Measurements from ENCODE around the gene PKNOX2. TPM values are rescaled to one million over a fixed set of nuclear protein-coding genes. Genes with fewer than 3 reads are reported as not detected.

PKNOX2 gene
- total RNA-seq, 5 donors from 2014 or later (not counting 1 experiment from before 2014, with no cell fraction given) = 0.55 TPM; not detected in 4

DNA sequence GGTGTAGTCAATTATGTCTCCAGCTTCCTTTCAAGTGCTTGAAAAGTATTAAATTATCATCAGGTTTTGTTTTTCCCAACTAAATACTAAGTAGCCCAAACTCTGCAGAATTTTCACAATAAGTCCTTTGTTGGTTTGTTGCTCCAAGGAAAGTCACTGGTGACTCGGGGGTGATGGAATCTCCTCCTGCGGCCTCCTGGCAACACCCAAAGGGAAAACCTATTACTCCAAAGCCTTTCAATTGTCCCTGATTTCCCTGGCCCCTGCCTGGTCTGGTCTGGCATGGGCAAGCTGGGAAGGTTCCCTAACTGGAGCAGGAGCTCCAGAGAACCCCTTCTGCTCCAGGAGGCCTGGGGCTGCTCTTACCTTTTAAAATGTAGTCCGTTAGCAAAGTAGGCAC lies 283.6 kb downstream of the PKNOX2 start:
- POLR2A ChIA-PET = no interaction called here
- Mint-ChIP-seq H3K9me3 (no peaks in the 10 kb centered on the region), H3K4me3 (no peak overlapping the region)

DNA sequence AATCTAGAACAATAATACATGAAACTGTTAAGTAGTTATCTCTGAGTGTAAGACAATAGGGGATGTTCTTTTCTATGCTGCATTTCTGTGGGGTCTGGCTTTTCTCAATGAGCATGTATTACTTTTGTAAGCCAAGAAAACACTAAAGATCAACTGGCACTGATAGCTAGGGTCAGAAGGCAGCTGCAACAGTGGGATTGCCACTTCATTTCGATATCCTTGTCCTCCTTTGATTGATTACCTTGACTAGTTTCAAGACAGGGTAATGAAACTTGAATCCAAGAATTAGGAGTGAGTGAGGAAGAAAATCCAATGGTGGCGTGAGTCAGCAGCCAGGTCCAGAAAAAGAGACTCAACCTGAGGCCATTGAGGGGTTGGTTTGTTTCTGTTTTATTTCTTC lies 285.0 kb downstream of the PKNOX2 start:
- Histone ChIP-seq H3K27me3 (replicated peaks in 1 of 2; ENCODE audit: control insufficient read depth in 2 of 2, extremely low read depth in 1 of 2, insufficient read depth in 2 of 2, low read length in 1 of 2) (peaks cover under 1 to 8% of the 10 kb centered on the region in 2 experiments), H3K4me3 (ENCODE audit: control insufficient read depth in 1 of 2, extremely low read depth in 1 of 2, low read length in 1 of 2) (no peak overlapping the region), H3K27ac (ENCODE audit: low read length) (no peak overlapping the region), H3K36me3 (ENCODE audit: control insufficient read depth in 2 of 2, extremely low read depth in 1 of 2, insufficient read depth in 1 of 2, low read length in 1 of 2) (no peaks in the 10 kb centered on the region), H3K4me1 (ENCODE audit: control insufficient read depth in 1 of 2, extremely low read depth in 1 of 2, insufficient read depth in 2 of 2, low read length in 2 of 2) (no peaks in the 10 kb centered on the region), H3K9me3 (no peaks in the 10 kb centered on the region)
- ATAC-seq (replicated peaks in 1 of 4) (no peak), DNase-seq (no peak)
- no peaks in the 10 kb centered on the region for H3K9me3 Mint-ChIP-seq
- H3K4me1 Mint-ChIP-seq = peaks cover 0 to 14% (median 8%) of the 10 kb centered on the region in 3 donors
- no peak overlapping the region for H3K27ac Mint-ChIP-seq
- no peaks in the 10 kb centered on the region for H3K36me3 Mint-ChIP-seq
- CTCF ChIA-PET = interaction anchor here (0.6 kb wide), 3 partner anchors 11 to 1913 kb away, joined by 3 to 6 read pairs (median 6); partner anchors contain the start of gene FEZ1 (in 1 of the 2)
- POLR2A ChIA-PET = interaction anchor here in 1 of 2 donors (0.7 kb wide), 1 partner anchor 35 kb away, joined by 6 read pairs; no protein-coding TSS in a partner anchor
- peaks cover 4 to 5% of the 10 kb centered on the region in 2 donors for H3K27me3 Mint-ChIP-seq
- WGBS (ENCODE audit: insufficient coverage) = 93% methylated on average over 2 of the region's 2 CpGs
- H3K4me3 Mint-ChIP-seq = no peak overlapping the region

More for the DNA sequence above, 283.6 kb downstream of the PKNOX2 start:
- Mint-ChIP-seq H3K27me3 (peaks cover 9 to 12% of the 10 kb centered on the region in 2 donors), H3K27ac (no peak overlapping the region), H3K36me3 (no peaks in the 10 kb centered on the region), H3K4me1 (peaks cover 0 to 14% (median 8%) of the 10 kb centered on the region in 3 donors)
- Histone ChIP-seq H3K9me3 (no peaks in the 10 kb centered on the region), H3K27me3 (replicated peaks in 1 of 2; ENCODE audit: control insufficient read depth in 2 of 2, extremely low read depth in 1 of 2, insufficient read depth in 2 of 2, low read length in 1 of 2) (peaks cover 2 to 13% of the 10 kb centered on the region in 2 experiments), H3K27ac (ENCODE audit: low read length) (no peak overlapping the region), H3K4me1 (ENCODE audit: control insufficient read depth in 1 of 2, extremely low read depth in 1 of 2, insufficient read depth in 2 of 2, low read length in 2 of 2) (no peaks in the 10 kb centered on the region), H3K4me3 (ENCODE audit: control insufficient read depth in 1 of 2, extremely low read depth in 1 of 2, low read length in 1 of 2) (no peak overlapping the region), H3K36me3 (ENCODE audit: control insufficient read depth in 2 of 2, extremely low read depth in 1 of 2, insufficient read depth in 1 of 2, low read length in 1 of 2) (no peaks in the 10 kb centered on the region)
- 100% methylated on average over 2 of the region's 3 CpGs for WGBS (ENCODE audit: insufficient coverage)
- no peak for DNase-seq
- no peak for ATAC-seq (replicated peaks in 1 of 4)
- CTCF ChIA-PET = no interaction called here

- H3K27ac ChIP-seq (ENCODE audit: low read length) = no peak overlapping the region
- ChIA-PET POLR2A (no interaction called here), CTCF (interaction anchor here (0.6 to 1.2 kb wide), 4 partner anchors 9 to 851 kb away, joined by 3 to 5 read pairs (median 4); no protein-coding TSS in a partner anchor)
- DNase-seq = peak in 2 of 35 experiments; percentile 8 to 21
- peaks cover 0 to 14% (median 8%) of the 10 kb centered on the region in 3 donors for H3K4me1 Mint-ChIP-seq
- H3K9me3 Mint-ChIP-seq = no peaks in the 10 kb centered on the region
- 33% methylated on average over 4 of the region's 10 CpGs for WGBS (ENCODE audit: insufficient coverage)
- H3K36me3 ChIP-seq (ENCODE audit: control insufficient read depth in 2 of 2, extremely low read depth in 1 of 2, insufficient read depth in 1 of 2, low read length in 1 of 2) = no peaks in the 10 kb centered on the region
- H3K4me3 Mint-ChIP-seq = no peak overlapping the region
- peaks cover 0 to 2% of the 10 kb centered on the region in 2 donors for H3K27me3 Mint-ChIP-seq
- no peaks in the 10 kb centered on the region for H3K27me3 ChIP-seq (replicated peaks in 1 of 2; ENCODE audit: control insufficient read depth in 2 of 2, extremely low read depth in 1 of 2, insufficient read depth in 2 of 2, low read length in 1 of 2)
- H3K9me3 ChIP-seq = no peaks in the 10 kb centered on the region
- H3K27ac Mint-ChIP-seq = peak overlapping the region in 1 of 2 donors; percentile 44
- ATAC-seq (replicated peaks in 1 of 4) = no peak
- no peaks in the 10 kb centered on the region for H3K4me1 ChIP-seq (ENCODE audit: control insufficient read depth in 1 of 2, extremely low read depth in 1 of 2, insufficient read depth in 2 of 2, low read length in 2 of 2)
- no peaks in the 10 kb centered on the region for H3K36me3 Mint-ChIP-seq
- no peak overlapping the region for H3K4me3 ChIP-seq (ENCODE audit: control insufficient read depth in 1 of 2, extremely low read depth in 1 of 2, low read length in 1 of 2)
These were observed 287.0 kb downstream of the PKNOX2 start for GRCh38 chr11:125451400-125452124.

DNA sequence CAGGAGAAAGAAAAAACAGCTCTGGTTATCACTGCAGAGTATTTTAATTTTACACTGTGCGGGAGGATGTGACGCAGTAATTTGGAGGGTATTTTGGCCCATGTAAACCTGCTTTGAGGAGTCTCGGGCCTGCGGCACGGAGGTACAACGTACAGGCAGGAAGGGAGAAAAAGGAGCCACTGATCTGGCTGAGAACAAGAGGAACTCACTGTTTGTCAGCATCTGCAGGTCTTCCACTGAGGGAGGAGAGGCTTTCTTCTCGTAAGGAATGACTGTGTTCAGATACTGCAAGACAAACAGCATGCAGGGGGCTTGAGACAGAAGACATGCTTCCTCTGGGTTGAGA lies 287.5 kb downstream of the PKNOX2 start:
- H3K4me1 ChIP-seq (ENCODE audit: control insufficient read depth in 1 of 2, extremely low read depth in 1 of 2, insufficient read depth in 2 of 2, low read length in 2 of 2) = no peaks in the 10 kb centered on the region
- 96% methylated on average over 6 of the region's 7 CpGs for WGBS (ENCODE audit: insufficient coverage)
- CTCF ChIA-PET = interaction anchor here (0.6 to 1.4 kb wide), 5 partner anchors 9 to 1957 kb away, joined by 3 to 5 read pairs (median 3); no protein-coding TSS in a partner anchor
- Mint-ChIP-seq H3K36me3 (no peaks in the 10 kb centered on the region), H3K27me3 (peaks cover 0 to 2% of the 10 kb centered on the region in 2 donors), H3K4me3 (no peak overlapping the region), H3K9me3 (no peaks in the 10 kb centered on the region), H3K27ac (peak overlapping the region in 1 of 2 donors; percentile 44), H3K4me1 (peaks cover 0 to 14% (median 8%) of the 10 kb centered on the region in 3 donors)
- POLR2A ChIA-PET = no interaction called here
- no peaks in the 10 kb centered on the region for H3K36me3 ChIP-seq (ENCODE audit: control insufficient read depth in 2 of 2, extremely low read depth in 1 of 2, insufficient read depth in 1 of 2, low read length in 1 of 2)
- no peak for ATAC-seq (replicated peaks in 1 of 4)
- H3K9me3 ChIP-seq = no peaks in the 10 kb centered on the region
- DNase-seq = no peak
- no peaks in the 10 kb centered on the region for H3K27me3 ChIP-seq (replicated peaks in 1 of 2; ENCODE audit: control insufficient read depth in 2 of 2, extremely low read depth in 1 of 2, insufficient read depth in 2 of 2, low read length in 1 of 2)
- no peak overlapping the region for H3K27ac ChIP-seq (ENCODE audit: low read length)
- H3K4me3 ChIP-seq (ENCODE audit: control insufficient read depth in 1 of 2, extremely low read depth in 1 of 2, low read length in 1 of 2) = no peak overlapping the region

DNA sequence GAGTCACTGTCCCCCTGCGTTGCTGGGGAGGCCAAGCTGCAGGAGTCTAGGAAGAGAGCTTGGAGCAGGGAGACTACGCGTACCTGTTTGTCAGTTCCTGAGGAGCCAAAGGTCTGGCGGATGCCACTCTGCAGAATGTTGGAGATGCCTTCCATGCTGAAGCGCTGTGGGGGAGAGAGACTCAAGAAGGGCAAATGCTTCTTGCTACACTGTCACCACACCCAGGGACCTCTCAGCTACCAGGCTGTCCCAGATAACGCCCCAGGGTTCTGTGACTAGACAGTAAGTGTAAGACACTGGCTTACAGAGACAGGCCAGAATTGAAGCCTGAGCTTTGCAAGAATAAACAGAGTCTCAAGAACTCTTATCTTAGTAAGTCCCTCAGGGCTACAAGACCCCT lies 289.5 kb downstream of the PKNOX2 start:
- Histone ChIP-seq H3K27me3 (replicated peaks in 1 of 2; ENCODE audit: control insufficient read depth in 2 of 2, extremely low read depth in 1 of 2, insufficient read depth in 2 of 2, low read length in 1 of 2) (no peaks in the 10 kb centered on the region), H3K9me3 (no peaks in the 10 kb centered on the region), H3K4me3 (ENCODE audit: control insufficient read depth in 1 of 2, extremely low read depth in 1 of 2, low read length in 1 of 2) (no peak overlapping the region), H3K27ac (ENCODE audit: low read length) (no peak overlapping the region), H3K4me1 (ENCODE audit: control insufficient read depth in 1 of 2, extremely low read depth in 1 of 2, insufficient read depth in 2 of 2, low read length in 2 of 2) (no peaks in the 10 kb centered on the region), H3K36me3 (ENCODE audit: control insufficient read depth in 2 of 2, extremely low read depth in 1 of 2, insufficient read depth in 1 of 2, low read length in 1 of 2) (no peaks in the 10 kb centered on the region)
- Mint-ChIP-seq H3K27me3 (peaks cover 0 to 2% of the 10 kb centered on the region in 2 donors), H3K27ac (no peak overlapping the region), H3K36me3 (no peaks in the 10 kb centered on the region), H3K4me1 (peaks cover 0 to 14% (median 8%) of the 10 kb centered on the region in 3 donors), H3K9me3 (no peaks in the 10 kb centered on the region), H3K4me3 (no peak overlapping the region)
- ATAC-seq (replicated peaks in 1 of 4) (no peak), DNase-seq (no peak)
- POLR2A ChIA-PET = no interaction called here
- CTCF ChIA-PET = interaction anchor here (0.6 to 0.7 kb wide), 3 partner anchors 36 to 468 kb away, joined by 4 to 11 read pairs (median 8); no protein-coding TSS in a partner anchor
- 96% methylated on average over 5 of the region's 6 CpGs for WGBS (ENCODE audit: insufficient coverage)

GRCh38 chr11:125455851-125456250 lies 291.3 kb downstream of the PKNOX2 start:
- no peaks in the 10 kb centered on the region for H3K27me3 ChIP-seq (replicated peaks in 1 of 2; ENCODE audit: control insufficient read depth in 2 of 2, extremely low read depth in 1 of 2, insufficient read depth in 2 of 2, low read length in 1 of 2)
- H3K4me1 Mint-ChIP-seq = peaks cover 0 to 14% (median 8%) of the 10 kb centered on the region in 3 donors
- H3K4me3 Mint-ChIP-seq = no peak overlapping the region
- H3K27me3 Mint-ChIP-seq = peaks cover 0 to 3% of the 10 kb centered on the region in 2 donors
- DNase-seq (no peak), ATAC-seq (replicated peaks in 1 of 4) (no peak)
- 84% methylated on average over 10 of the region's 13 CpGs for WGBS (ENCODE audit: insufficient coverage)
- H3K36me3 Mint-ChIP-seq = no peaks in the 10 kb centered on the region
- no peaks in the 10 kb centered on the region for H3K4me1 ChIP-seq (ENCODE audit: control insufficient read depth in 1 of 2, extremely low read depth in 1 of 2, insufficient read depth in 2 of 2, low read length in 2 of 2)
- no peaks in the 10 kb centered on the region for H3K36me3 ChIP-seq (ENCODE audit: control insufficient read depth in 2 of 2, extremely low read depth in 1 of 2, insufficient read depth in 1 of 2, low read length in 1 of 2)
- no peak overlapping the region for H3K27ac Mint-ChIP-seq
- H3K9me3 ChIP-seq = no peaks in the 10 kb centered on the region
- CTCF ChIA-PET = no interaction called here
- no peak overlapping the region for H3K27ac ChIP-seq (ENCODE audit: low read length)
- H3K4me3 ChIP-seq (ENCODE audit: control insufficient read depth in 1 of 2, extremely low read depth in 1 of 2, low read length in 1 of 2) = no peak overlapping the region
- H3K9me3 Mint-ChIP-seq = no peaks in the 10 kb centered on the region
- POLR2A ChIA-PET = no interaction called here
